GM10266 (cell line): Measurements from ENCODE around the gene KCNMB3.

Source experiments
- DNase-seq: peaks from one replicate; pipeline ENCODE4 v3.0.0; 2012; ENCODE audit errors: extremely low spot score
- CTCF ChIP-seq: IDR thresholded peaks from 2 replicates; pipeline ENCODE4 v1.5.1; 2012; ENCODE audit warnings: mild to moderate bottlenecking, low read depth; ENCODE audit not compliant: control insufficient read depth, insufficient read depth; ENCODE audit errors: missing control alignments

KCNMB3 gene

DNA sequence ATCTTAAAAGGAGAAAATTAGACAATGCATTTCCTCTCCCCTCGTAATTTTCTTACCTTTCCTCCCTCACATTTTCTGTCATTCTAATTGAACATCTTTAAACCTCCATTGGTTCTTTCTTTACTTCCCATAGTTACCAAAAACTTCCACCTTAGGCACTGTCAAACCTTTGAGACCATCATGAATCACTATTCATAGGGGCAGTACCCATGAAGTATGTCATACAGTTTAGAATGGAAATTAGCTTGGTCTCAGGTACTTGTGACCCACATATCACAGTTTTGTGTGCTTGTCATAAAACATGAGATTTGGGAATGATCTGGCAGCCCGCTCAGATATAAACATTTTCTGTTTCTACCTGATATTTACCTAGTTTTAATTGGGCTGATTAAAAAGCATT, 50.1 kb downstream of the KCNMB3 start:
- DNase-seq = no peak
- TF ChIP-seq CTCF = no peak

DNA sequence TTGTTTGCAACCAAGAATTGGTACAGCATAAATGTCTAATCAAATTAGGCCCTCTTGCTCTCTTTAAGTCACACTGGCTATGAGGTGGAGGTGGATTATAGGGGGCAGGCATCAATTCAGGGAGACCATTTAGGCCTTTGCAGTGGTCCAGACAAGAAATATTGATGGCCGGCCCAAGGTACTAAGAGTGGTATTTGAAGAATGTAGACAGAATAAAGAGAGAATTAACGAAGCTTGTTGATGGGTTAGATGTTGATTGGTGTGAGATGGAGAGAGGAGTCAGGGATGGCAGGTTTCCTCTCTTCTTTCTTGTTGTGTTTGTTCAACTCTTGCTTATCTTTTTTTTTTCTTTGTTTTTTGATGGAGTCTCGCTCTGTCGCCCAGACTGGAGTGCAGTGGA, 54.2 kb downstream of the KCNMB3 start:
- TF ChIP-seq CTCF = no peak
- no peak for DNase-seq

DNA sequence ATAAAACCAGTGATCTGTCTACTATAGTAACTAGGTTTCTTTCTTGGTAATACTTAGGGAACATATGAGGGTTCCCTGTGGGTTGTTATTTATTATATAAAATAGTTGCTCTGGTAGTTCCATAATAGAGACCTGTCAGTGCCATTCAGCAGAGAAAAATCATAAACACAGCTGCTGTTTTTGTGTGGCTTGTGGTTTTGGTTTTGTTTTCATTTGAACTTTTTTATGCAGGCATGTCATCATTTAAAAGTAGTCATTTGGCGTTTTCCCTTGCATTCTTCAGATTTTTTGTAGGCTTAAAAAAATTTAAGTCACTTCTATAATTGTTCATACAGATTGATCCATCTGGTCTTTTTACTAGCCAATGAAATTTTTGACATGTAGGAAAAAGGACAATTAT, 54.8 kb downstream of the KCNMB3 start:
- DNase-seq = peak; percentile 73
- no peak for TF ChIP-seq CTCF

GRCh38 chr3:179194931-179195330, 56.0 kb downstream of the KCNMB3 start:
- DNase-seq = no peak
- no peak for TF ChIP-seq CTCF
